Vagina (tissue), 2 donors: ENCODE results near the gene MRPS27.

Experiments used
- POLR2A ChIP-seq, 2 donors: fragments of 450-650 bp; IDR thresholded peaks; one replicate each; pipeline ENCODE4 v1.6.1; 2017; ENCODE audit warnings: antibody characterized with exemption in 2 of 2, mild to moderate bottlenecking in 2 of 2, moderate library complexity in 2 of 2
- POLR2AphosphoS5 ChIP-seq, 2 donors: sonication (generic); formaldehyde crosslinking; IDR thresholded peaks; one replicate each; pipeline ENCODE4 v1.9.0; 2017; ENCODE audit warnings: antibody characterized with exemption in 2 of 2, mild to moderate bottlenecking in 2 of 2, low read depth in 1 of 2; ENCODE audit not compliant: insufficient read depth in 1 of 2
- TF ChIP-seq, protein P1 (sequence below), 3 experiments: fragments of 450-650 bp in 2 of 3; fragments of 200-600 bp in 1 of 3; sonication (generic) in 1 of 3; IDR thresholded peaks; one replicate each; pipeline ENCODE4 v1.5.1; 2017 to 2019; ENCODE audit warnings: antibody characterized with exemption in 3 of 3, mild to moderate bottlenecking in 2 of 3, moderate library complexity in 2 of 3

GRCh38 chr5:72246954-72247442 lies 73.0 kb downstream of the MRPS27 start:
- TF ChIP-seq, protein P1, sequence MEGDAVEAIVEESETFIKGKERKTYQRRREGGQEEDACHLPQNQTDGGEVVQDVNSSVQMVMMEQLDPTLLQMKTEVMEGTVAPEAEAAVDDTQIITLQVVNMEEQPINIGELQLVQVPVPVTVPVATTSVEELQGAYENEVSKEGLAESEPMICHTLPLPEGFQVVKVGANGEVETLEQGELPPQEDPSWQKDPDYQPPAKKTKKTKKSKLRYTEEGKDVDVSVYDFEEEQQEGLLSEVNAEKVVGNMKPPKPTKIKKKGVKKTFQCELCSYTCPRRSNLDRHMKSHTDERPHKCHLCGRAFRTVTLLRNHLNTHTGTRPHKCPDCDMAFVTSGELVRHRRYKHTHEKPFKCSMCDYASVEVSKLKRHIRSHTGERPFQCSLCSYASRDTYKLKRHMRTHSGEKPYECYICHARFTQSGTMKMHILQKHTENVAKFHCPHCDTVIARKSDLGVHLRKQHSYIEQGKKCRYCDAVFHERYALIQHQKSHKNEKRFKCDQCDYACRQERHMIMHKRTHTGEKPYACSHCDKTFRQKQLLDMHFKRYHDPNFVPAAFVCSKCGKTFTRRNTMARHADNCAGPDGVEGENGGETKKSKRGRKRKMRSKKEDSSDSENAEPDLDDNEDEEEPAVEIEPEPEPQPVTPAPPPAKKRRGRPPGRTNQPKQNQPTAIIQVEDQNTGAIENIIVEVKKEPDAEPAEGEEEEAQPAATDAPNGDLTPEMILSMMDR (IDR thresholded peaks at IDR 0.05) = no peak
- TF ChIP-seq POLR2A (IDR thresholded peaks at IDR 0.05) = no peak
- no peak for TF ChIP-seq POLR2AphosphoS5 (IDR thresholded peaks at IDR 0.05; ENCODE audit: insufficient read depth in 1 of 2, low read depth in 1 of 2)
